ENCODE results near the gene KAT7.

DNA sequence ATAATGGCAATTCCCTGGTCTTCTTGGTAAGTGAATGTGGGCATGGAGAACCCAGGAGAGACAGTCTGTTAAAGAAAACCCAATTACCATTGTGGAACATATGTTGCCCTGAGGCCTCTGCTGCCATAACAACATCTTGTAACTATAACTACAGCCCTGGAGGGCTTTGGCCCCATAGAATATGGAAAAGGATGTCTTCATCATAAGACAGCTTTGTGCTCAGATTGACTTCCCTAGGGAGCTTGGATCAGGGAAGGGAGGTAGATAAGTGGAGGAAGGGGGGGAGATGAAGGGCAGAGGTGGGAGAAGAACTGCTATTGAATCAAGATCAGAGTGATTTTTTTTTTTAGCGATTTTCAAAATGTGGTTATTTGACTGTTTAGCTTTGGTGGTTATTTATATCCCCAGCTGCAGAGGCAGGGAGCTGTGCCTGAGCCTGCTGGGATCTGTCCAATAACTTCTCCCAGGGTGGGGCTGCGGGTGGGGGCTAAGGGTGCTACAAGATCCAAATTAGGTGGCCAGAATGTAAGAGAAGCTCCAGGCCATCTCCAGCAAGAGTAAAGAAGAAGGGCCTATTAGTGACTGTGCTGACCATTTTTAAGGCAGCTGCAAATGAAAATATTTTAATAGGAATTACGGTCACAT lies 5.3 kb upstream of the KAT7 start:
- TF ChIP-seq, protein P1, sequence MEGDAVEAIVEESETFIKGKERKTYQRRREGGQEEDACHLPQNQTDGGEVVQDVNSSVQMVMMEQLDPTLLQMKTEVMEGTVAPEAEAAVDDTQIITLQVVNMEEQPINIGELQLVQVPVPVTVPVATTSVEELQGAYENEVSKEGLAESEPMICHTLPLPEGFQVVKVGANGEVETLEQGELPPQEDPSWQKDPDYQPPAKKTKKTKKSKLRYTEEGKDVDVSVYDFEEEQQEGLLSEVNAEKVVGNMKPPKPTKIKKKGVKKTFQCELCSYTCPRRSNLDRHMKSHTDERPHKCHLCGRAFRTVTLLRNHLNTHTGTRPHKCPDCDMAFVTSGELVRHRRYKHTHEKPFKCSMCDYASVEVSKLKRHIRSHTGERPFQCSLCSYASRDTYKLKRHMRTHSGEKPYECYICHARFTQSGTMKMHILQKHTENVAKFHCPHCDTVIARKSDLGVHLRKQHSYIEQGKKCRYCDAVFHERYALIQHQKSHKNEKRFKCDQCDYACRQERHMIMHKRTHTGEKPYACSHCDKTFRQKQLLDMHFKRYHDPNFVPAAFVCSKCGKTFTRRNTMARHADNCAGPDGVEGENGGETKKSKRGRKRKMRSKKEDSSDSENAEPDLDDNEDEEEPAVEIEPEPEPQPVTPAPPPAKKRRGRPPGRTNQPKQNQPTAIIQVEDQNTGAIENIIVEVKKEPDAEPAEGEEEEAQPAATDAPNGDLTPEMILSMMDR (IDR thresholded peaks at IDR 0.05 in 4 of 5, conservative IDR thresholded peaks at IDR 0.05 in 1 of 5), result no peak
- no peak for TF ChIP-seq POLR2A (IDR thresholded peaks at IDR 0.05)

All from gastrocnemius medialis (tissue), 4 donors.